Sciatic nerve (tissue), 2 donors: ENCODE measurements around the gene FBXO9. TPM values are rescaled to one million over a fixed set of nuclear protein-coding genes. Genes with fewer than 3 reads are reported as not detected.

Experiments
- ATAC-seq: fragments of 200-7000 bp; cut with Tn5 transposase; one replicate; pipeline ENCODE4 v1.9.1; 2020; ENCODE audit warnings: mild to moderate bottlenecking, moderate library complexity
- DNase-seq: peaks from one replicate; pipeline ENCODE4 v3.0.0-alpha.2; 2020; ENCODE audit warnings: low spot score
- intact Hi-C: fragments of 100-400 bp; cut with DNase I; formaldehyde crosslinking; loops from one replicate; pipeline ENCODE4 v1.14.2; 2022
- total RNA-seq: library from RNA; stranded (reverse); fragmentation: NEBNext Ultra II Directional; extraction: Animal tissue kit (Norgen Biotek cat#: 25700); gene quantifications from one replicate; pipeline ENCODE4 v1.2.1, GENCODE V29; 2021
- donor health status: DM: no; HTN: no; CAD: no.
- donor health status: DM: no; HTN: no; CAD: no.

FBXO9 gene
- total RNA-seq, 1 donor from 2014 or later = 80.0 TPM

DNA sequence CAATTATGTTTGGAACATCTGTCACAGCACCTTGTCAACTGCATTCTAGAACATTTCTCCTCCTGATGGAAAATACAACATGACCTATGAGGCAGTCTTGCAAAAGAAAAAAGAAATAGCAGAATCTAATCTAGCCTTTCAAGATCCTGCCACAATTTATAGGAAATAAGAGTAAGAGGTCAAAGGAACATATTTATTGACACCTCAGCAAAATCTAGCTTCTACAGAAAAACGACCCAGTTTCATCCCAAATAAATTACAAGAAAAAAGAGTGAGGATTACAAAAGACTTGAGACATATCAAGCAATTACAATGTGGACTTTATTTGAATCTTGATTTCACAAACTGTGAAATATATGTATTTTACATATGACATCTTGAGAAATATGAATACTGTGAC is 4.2 kb downstream of the FBXO9 start:
- DNase-seq = no peak
- intact Hi-C loops = no loop called here
- ATAC-seq = no peak

DNA sequence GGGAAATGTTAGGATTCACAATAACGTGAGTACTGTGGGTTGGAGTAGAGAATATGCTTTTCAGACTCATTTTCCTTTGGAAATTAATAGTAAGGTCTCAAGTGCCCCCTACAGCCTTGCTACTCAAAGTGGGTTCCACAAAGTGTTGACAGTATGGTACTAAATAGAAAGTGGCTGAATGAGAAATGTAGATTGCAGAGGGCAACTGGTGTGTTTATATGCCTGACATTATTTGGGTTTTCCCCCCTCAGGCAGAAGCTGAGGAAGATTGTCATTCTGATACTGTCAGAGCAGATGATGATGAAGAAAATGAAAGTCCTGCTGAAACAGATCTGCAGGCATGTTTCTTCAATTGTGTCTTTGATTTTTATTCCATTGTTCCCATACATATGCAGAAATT is 5.6 kb downstream of the FBXO9 start:
- no peak for ATAC-seq
- intact Hi-C loops = no loop called here
- no peak for DNase-seq

DNA sequence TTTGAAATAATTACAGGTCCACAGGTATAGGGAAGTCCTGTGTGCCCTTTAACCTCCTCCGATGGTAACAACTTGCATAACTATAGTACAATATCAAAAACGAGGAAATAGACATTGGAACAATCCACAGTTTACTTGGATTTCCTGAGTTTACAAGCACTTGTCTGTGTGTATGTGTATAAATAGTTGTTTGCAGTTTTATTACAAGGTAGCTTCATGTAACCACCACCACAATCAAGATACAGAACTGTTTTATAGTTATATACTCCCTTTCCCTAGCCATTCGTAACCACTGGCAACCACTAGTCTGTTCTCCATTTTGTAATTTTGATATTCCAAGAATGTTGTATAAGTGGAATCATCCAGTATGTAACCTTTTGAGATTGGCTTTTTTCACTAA is 9.1 kb downstream of the FBXO9 start:
- intact Hi-C loops = no loop called here
- ATAC-seq = no peak
- no peak for DNase-seq

DNA sequence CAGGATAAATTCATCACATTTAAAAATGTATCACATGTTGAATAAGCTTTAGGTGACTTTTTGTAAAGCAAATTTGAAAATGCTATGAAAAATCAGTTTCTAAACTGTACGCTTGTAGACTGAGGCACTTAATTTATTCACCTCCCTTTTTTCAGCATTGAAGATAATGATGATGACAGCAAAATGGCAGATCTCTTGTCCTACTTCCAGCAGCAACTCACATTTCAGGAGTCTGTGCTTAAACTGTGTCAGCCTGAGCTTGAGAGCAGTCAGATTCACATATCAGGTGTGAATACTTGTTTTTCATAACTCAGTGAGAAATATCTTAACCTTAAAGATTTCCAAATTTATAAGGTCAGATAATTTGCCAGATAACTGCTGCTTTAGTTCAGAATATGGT is 15.6 kb downstream of the FBXO9 start:
- ATAC-seq (no peak), DNase-seq (no peak)
- intact Hi-C loops = no loop called here

DNA sequence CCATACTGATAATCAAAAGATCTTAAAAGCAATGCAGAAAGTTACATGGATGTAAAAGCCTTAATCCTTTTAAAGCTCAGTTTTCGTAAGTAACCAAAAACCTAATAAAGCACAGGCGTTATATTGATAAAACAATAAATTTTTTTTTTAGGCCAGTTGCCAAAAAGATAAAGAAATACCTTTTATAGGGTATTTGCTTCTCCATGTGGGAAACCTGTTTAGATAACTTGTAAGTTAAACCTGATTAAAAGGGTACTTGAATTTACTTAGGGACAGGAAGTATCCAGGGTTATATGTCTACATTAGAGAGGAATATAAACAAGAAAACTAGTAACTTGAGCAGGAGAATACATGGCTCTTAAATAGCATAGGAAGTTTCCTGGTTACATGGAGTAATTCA is 21.1 kb downstream of the FBXO9 start:
- ATAC-seq (no peak), DNase-seq (no peak)
- intact Hi-C loops = no loop called here

DNA sequence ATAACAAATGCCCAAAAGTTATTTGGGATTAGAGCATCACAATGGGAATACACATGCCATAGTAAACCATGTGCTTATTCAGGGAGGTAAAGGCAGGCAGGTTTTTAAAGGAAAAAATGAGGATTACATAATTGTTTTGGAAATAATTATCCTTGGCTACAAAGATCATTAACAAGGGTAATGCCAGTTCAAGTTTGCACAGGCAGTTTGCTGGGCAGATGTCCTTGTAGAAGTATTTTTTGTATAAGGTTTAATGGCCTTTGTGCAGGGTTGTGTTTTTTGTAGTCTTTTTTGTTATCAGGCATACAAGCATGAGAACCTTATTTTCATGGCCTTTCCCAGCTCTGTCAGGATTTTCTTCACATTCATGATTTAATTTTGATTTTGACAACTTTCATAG is 24.7 kb downstream of the FBXO9 start:
- intact Hi-C loops = no loop called here
- ATAC-seq (no peak), DNase-seq (no peak)

DNA sequence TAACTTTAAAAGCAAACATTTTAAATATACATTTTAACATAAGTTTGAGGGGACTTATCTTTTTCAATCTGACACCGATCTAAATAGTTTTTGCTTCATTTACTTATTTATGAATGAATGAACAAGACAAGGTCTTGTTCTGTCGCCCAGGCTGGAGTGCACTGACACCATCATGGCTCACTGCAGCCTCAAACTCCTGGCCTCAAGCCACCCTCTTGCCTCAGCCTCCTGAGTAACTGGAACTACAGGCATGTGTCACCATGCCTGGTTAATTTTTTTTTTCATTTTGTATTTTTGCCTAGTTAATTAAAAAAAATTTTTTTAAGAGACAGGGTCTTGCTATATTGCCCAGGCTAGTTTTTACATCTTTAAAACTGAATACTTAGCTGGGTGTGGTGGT is 25.4 kb downstream of the FBXO9 start:
- intact Hi-C loops = no loop called here
- no peak for ATAC-seq

DNA sequence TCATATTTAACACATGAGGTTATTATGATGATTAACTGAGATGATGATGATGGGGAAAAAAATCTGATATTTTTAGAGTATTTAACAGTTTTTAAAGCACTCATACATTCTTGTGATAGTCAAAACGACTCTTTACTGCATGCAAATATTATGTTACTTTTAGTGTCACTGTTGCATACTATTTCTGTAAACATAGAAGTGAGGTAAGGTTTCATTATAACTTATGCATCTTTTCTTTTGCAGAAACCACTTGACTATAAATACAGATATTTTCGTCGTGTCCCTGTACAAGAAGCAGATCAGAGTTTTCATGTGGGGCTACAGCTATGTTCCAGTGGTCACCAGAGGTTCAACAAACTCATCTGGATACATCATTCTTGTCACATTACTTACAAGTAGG is 30.1 kb downstream of the FBXO9 start:
- no peak for ATAC-seq
- intact Hi-C loops = no loop called here
- no peak for DNase-seq

More for the DNA sequence above, 25.4 kb downstream of the FBXO9 start:
- DNase-seq = no peak

DNA sequence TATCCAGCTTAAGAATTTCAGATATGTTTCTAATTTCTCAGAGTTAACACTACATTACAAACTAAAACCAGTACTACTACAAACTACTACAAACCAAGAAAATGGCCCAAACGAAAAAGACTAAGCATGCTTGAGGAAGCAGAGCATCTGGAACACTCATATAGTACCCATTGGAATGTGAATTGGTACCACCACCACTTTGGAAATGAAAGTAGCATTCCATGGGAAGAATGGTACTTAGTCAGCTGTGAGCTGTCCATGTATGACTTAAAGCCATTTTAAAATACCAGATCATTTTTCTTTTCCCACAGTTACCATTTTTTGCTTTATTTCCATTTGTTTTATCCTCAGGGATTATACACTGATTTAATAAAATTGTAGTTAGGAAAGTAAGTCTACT is 30.5 kb downstream of the FBXO9 start:
- intact Hi-C loops = no loop called here
- DNase-seq (no peak), ATAC-seq (no peak)

DNA sequence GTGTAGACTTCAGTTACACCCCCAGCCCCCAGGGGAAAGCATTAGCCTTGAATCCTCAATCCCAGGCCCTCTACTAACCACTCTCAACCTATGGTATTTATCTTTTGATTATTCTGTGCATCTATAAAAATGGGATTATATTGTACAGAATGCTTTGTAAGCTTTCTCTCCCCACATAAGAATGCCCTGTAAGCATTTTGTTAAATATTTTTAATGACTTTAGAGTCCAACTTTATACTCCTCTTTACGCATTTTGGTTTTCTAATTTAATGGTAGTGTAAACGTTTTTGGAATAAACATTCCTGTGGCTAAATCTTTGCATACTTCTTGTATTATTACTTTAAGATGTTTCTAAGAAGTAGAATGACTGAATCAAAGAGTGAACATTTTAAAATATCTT is 35.4 kb downstream of the FBXO9 start:
- ATAC-seq (no peak), DNase-seq (no peak)
- intact Hi-C loops = no loop called here

DNA sequence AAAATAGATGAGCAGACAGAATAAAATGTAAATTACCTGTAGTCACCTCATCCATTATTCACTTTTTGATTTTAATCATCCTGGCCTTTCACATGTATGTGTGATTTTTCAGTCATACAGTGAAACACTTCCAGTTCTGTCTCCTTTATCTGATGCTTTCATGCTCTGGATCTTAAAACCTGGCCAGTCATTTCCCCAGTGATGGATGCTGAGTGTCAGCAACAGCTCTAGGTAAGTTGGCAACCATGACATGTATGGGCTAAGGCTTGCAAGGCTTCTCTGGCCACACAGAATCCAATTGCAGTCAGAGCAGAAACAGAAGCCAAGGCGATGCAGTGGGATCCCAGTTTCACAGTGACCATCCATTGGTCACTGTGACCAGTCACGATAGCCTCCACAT is 35.8 kb downstream of the FBXO9 start:
- intact Hi-C loops = no loop called here
- no peak for ATAC-seq

DNA sequence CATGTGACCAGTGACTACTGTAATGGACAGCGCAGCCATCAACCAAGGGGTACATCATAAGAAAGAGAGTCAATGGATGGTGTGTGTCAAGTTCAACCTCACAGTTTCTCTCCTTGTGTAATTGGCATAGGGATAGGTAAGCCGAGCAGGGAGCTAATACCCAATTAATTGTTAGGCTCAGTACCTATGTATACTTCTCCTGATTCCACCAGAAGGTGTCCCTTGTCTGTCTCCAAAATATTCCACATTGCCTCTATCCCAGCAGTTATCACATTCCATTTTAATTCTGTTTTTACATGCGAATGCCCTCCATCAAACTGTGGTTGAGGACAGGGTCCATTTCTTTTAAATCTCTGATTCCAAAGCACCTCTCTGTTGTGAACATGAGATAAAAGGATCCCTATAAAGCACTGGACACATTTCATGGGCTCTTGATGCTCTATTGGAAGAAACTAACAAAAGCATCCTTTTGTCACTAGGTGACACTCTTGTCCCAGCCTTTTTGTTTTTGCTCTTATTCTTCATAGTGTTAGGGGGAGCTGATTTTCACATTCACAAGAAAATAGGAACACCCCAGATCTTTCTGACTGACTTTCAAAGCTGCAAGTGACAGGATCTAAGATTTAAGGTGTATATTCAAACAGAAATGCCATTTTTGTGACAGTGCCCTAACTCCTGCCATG is 38.9 kb downstream of the FBXO9 start:
- intact Hi-C loops = no loop called here
- no peak for ATAC-seq
- no peak for DNase-seq

More for the DNA sequence above, 35.8 kb downstream of the FBXO9 start:
- no peak for DNase-seq

DNA sequence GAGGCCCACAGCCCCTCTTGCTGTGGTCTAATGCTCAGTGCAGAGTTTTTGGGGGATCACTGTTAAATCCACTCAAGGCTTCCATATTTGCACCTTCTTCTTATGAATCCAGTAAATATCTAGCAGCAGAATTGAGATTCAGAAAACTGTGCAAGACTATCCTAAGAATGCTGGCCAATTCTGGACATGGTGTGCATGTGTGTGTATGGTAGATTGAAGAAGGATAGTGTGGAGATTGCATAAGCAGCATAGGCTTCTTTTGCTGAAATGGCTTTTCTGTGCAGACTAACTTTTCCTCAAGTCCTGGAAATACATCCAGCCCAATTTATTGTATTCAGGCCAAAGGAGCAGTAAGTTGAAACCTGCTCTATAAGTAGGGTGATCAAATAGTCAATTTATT is 39.7 kb downstream of the FBXO9 start:
- ATAC-seq = no peak
- DNase-seq = no peak
- intact Hi-C loops = no loop called here

DNA sequence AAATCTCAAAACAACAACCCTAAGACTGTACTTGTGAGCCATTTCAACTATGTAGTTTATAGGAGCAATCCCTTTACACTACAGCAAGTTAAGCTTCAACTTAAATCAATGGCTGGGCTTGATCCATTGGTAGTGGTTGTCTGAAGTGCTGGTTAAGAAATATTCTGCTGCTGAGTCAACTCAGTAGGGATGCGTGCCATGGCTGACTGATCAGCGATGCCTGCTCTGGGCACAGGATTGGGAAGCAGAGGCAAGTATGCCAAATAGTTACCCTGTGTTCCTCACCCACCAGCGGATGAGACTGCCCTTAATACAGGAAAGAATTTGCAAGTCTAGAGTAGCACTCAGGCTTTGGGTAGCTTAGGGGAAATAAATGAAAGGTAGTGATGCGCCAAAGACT is 41.9 kb downstream of the FBXO9 start:
- DNase-seq = no peak
- intact Hi-C loops = no loop called here
- ATAC-seq = no peak

DNA sequence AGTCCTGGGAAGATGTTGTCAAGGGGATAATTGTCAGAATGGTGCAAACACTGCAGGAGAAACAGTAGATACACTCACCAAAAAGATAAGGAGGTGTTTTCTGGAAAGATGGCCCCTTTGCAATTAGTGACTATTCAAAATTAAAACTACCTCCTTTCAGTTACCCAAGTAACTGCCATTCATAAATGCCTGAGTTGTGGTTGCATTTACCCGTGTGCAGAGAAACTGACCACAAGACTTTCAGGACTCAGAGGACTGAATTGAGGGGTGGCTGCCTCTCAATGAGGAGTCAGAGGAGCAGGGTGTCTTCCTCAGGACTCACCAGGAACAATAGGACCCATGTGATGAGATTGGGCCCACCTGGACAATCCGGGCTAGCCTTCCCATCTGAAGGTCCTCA is 44.4 kb downstream of the FBXO9 start:
- no peak for DNase-seq
- ATAC-seq = no peak
- intact Hi-C loops = no loop called here

DNA sequence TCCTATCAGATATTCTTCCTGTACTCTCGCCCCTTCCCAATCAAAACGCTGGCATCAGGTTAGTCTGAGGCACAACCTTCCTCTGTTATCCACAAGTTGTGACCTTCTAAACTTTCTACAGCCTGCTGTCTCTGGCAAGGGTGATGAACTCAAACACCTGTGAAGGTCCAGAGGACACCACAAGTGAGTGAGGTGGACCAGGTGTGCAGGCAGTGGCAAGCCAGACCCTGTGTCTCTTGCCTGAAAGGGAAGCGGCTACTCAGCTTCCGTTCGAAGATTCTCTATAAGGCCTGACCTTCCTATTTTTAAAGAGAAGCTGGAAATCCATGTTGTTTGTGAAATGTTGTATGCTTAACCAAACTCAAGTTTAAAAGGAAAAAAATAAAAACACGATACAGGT is 46.7 kb downstream of the FBXO9 start:
- no peak for DNase-seq
- ATAC-seq = no peak
- intact Hi-C loops = no loop called here

DNA sequence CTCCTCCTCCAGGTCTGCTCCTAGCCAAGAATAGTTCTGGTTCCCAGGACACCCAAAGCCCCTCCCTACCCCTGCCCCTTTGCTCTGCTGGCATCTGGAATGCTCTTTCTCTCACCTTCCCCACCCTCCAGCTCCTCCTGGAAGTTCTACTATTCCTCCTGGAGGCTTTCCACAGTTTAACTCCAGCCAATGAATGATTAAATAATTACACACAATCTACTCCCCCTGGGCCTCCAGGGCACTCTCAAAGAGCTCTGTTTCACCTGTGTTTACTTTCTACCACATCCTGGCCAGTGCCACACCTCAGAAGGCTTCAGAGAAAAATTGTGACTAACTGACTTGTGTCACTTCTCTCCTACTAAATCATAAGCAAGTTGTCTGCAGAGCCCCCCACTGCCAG is 47.2 kb downstream of the FBXO9 start:
- ATAC-seq = no peak
- no peak for DNase-seq
- intact Hi-C loops = no loop called here

DNA sequence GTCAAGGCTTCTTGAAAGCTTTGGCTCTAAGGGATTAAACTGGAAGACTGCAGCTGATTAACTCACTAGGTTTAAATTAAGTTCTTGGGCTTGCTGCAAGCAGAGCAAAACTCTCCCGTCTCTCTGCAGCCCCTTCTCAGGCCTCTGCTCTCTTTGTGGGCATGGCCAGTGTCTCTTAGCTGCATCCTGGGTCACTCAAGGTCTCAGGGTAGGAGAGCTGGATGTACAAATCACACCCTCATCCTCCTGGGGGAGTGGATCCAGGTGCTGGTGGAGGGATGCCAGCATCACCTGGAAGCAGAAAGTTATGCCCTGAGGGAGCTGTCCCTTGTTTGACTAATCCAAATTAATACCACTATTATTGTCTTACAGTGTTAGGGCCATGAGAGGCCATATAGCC is 47.7 kb downstream of the FBXO9 start:
- intact Hi-C loops = no loop called here
- DNase-seq (no peak), ATAC-seq (no peak)

DNA sequence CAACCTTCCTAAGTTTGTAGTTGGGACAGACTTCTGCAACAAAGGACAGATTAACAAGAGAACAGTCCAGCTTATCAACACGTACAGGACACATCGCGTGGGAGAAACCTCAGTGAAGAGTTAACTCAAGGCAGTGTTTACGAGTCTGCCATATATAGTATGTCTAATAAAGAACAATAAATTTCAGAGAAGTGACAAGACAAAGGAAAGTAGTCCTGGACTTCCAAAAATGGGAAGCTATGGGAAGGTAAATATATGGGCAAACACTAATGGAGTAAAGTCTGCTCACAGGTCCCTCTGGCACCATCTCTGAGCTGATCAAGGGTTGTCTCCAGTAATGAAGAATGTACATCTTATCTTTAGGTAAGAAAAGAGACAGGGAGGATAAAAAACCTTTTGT is 48.5 kb downstream of the FBXO9 start:
- intact Hi-C loops = no loop called here
- DNase-seq = no peak
- ATAC-seq = no peak

DNA sequence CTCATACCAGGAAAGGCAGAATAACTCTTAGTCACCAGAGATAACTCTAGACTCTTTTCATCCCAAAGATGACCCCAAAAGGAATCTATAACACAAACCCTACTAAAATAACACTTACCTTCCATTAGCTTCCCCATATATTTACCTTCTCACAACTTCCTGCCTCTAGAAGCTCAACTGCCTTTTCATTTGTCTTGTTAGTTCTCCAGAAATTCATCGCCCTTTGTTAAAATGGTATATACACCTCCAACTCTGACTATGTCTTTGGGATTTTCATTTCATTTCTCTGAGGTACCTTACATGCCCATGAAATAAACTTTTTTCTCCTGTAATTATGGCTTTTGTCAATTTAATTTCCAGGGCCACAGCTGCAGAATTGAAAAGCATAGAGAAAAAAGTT is 49.9 kb downstream of the FBXO9 start:
- ATAC-seq = no peak
- intact Hi-C loops = no loop called here

DNA sequence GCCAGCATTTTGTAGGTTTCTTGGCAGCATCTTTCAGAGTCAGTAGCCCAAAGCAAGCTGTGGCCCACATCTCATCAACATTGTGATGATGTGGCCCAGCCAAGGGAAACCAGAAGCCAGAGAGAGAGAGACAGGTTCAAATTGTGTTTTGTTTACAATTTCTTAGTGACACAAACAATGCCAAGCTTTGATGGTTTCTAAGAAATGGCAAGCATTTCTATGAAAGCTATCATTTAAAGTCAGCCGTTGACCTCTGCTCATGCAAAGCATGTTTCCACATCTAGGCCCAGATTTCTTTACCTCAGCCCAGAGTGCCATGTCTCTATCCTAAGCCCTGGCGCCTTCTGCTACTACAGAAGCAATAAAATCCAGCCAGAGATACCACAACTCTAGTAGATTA is 50.5 kb downstream of the FBXO9 start:
- ATAC-seq = no peak
- DNase-seq = no peak
- intact Hi-C loops = no loop called here

More for the DNA sequence above, 49.9 kb downstream of the FBXO9 start:
- no peak for DNase-seq

DNA sequence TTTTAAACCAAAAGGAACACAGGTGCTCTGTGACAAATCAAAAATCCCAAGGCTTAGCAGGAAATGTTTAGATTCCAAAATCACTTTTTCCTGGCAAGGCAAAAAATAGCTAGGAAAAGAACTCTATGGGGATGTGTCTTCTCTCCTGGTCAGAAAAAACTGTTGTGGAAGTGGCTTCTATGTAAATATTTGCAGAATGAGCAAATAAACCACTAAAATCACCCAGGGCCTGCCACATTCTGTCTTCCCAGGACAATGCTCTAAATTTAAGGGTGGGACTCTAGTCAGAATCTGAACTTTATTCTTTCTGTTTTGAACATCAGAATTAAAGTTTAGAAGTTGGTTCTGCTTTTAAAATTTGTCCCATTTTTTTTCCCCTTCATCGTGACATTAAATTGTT is 54.1 kb downstream of the FBXO9 start:
- ATAC-seq (no peak), DNase-seq (no peak)
- intact Hi-C loops = no loop called here
